ENCODE data around the gene ARMC6.
"Not testable (repeated sequence)": the region's sequence is repeated elsewhere in the genome, so short reads cannot be mapped to it uniquely, and the experiment has no call there.

Gene ARMC6

GRCh38 chr19:19077103-19077502, 43.7 kb downstream of the ARMC6 start:
- peak in 1 of 2 experiments; percentile 35 for DNase-seq

GRCh38 chr19:19078801-19079200, 45.4 kb downstream of the ARMC6 start:
- no peak for DNase-seq

GRCh38 chr19:19079571-19079970, 46.2 kb downstream of the ARMC6 start:
- DNase-seq: no peak

- DNase-seq: no peak
Measured at GRCh38 chr19:19081642-19082151, 48.3 kb downstream of the ARMC6 start.

GRCh38 chr19:19083413-19084178, 50.2 kb downstream of the ARMC6 start:
- no peak for DNase-seq

- no peak for DNase-seq
Measured at GRCh38 chr19:19087676-19088075, 54.3 kb downstream of the ARMC6 start.

- no peak for DNase-seq
Measured at GRCh38 chr19:19094513-19094912, 61.1 kb downstream of the ARMC6 start.

GRCh38 chr19:19095691-19096090, 62.3 kb downstream of the ARMC6 start:
- DNase-seq: no peak

GRCh38 chr19:19096641-19097627, 63.5 kb downstream of the ARMC6 start:
- DNase-seq: no peak

- DNase-seq: no peak
Measured at GRCh38 chr19:19098084-19098702, 64.8 kb downstream of the ARMC6 start.

- no peak for DNase-seq
Measured at GRCh38 chr19:19098703-19099632, 65.6 kb downstream of the ARMC6 start.

- DNase-seq: no peak
Measured at GRCh38 chr19:19101540-19101939, 68.1 kb downstream of the ARMC6 start.

GRCh38 chr19:19102566-19102965, 69.2 kb downstream of the ARMC6 start:
- DNase-seq: not testable (repeated sequence)

GRCh38 chr19:19103167-19103566, 69.8 kb downstream of the ARMC6 start:
- no peak for DNase-seq

GRCh38 chr19:19105365-19106055, 72.1 kb downstream of the ARMC6 start:
- DNase-seq: no peak

GRCh38 chr19:19106056-19106551, 72.7 kb downstream of the ARMC6 start:
- no peak for DNase-seq

- DNase-seq: not testable (repeated sequence)
Measured at GRCh38 chr19:19106938-19107337, 73.5 kb downstream of the ARMC6 start.

GRCh38 chr19:19107654-19108053, 74.3 kb downstream of the ARMC6 start:
- DNase-seq: no peak

Measured in NCI-H1930 (cell line).